ENCODE data around the gene PRICKLE2.

PRICKLE2 gene

DNA sequence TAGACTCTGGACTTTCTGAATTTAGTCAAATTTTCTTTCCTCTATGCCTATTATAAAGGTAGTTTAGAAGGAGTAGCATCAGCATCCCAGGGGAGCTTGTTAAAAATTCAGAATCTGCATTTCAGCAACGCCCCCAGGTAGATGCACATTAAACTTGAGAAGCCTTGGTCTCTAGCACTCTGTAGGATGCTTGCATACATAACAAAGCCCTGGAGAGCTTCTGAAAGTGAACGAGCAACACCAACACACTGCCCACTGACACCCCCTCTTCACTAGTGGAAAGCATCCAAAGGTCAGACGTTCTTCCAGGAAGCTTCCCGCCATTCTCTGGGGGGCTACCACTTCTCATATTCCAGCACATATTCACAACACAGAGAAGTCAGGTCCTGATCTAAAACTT, 6.5 kb downstream of the PRICKLE2 start:
- DNase-seq = no peak

DNA sequence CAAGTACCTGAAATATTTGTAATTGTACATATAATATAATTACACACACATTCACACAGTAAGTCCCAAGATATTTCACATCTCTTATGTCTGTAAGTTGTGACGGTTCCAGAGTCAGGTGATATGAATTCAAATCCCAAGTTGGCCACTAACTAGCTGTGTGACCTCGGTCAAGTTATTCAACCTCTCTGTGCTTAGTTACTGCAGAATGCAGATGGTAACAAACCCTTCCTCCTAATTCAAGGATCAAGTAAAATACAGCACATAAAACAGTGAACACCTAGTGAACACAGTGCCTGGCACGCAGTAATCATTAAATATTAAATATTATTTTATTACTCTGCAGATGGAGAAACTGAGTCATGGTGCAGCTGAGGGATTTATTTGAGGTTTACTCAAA, 6.9 kb downstream of the PRICKLE2 start:
- no peak for DNase-seq

DNA sequence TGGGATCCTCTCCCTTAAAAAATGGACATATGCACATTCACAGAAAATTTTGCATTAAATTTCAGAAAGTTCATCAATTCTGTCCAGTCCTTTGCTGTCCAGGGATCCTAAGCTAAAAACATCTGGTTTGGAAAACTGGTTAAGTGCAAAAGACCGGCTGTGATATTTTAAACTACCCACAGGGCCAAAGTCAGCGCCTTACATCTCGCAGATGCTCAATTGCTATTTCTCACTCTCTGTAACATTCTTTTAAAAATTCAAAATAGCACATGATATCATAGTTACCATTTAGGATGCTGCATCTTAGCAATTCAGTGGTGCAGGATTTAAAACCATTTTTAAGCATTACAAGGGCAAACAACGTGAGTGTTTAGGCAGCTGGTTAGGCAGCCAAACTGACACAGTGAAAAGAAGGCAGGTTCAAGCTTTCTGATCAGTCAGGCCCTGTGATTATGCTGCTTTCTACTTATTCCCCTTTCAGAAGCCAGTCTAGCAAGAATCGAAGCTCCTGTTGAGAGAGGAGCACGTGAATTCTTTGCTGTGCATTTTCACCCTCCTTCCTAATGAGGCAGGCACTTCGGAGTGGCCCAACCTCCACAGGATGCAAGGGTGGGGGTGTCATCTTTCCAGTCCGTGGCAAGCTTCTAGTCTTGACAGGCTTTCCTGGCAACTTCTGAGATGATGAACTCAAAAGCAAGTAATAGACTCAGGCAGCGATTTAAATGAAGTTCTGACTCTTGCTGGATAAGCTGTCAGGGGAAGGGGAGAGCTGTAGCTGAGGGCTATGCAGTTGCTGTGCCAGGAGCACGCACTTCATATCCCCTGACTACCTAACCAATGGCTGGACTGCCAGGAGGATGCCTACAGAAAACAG, 8.8 kb downstream of the PRICKLE2 start:
- DNase-seq = no peak

DNA sequence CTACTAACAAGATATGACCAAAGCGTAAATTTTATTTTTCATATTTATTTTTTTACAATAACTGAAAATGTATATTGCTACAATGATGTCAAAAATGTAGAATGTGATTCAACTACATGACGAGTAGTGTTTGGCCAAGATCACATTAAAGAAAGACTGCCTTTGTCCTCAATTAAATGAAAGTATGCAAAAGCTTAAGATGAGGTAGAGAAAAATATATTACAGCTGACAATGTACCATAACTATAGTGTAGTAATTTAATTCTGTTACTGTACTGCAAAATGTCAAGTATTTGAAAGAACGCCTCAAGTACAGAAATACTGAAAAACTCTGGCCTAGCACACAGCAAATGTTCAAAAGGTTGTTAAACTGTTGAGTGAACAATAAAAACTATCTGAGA, 9.7 kb downstream of the PRICKLE2 start:
- DNase-seq = no peak

DNA sequence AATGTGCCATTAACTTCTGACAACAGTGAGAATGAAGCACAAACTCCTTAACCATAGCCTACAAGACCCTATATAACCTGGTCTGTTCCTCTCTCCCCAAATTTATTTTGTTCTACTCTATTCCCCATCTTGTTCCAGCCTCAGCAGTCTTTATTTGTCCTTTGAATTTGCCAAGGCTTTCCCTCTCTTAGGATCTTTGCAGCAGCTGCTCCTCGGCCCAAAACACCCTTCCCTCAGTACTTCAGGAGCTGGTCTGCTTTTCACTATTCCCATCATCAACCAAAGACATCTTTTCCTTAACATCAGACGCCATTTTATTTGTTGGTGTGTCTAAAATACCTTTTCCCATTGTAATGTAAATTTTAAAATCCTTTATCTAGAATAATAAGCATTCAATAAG, 10.2 kb downstream of the PRICKLE2 start:
- DNase-seq = no peak

DNA sequence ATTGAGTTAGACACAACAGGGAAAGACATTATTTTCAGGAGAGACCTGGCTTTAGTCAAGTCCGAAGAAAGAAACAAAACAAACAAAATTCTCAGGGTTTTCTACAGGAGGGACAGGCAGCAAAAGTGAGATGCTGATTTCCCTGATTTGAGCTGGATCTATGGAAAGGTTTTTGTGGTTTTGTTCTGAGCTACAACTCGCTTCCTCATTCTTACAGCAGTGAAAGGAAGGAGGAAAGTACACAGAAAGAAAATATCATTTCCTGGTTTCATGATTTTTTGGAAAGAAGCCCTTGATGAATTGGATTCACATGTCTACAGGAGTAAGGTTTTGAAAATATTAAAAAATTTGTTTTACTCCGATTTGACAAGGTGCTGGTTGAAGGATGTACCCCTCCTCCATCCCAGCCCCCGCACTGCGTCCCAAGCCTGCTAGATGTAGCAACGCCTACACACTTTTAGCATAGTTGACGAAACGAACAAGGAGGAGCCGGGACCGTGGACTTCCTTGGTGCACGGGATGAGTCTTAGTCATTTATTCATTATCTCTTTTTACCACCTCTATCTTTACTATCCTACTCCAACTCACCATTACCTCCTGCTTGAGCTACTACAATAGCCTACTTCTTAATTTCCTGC, 10.8 kb downstream of the PRICKLE2 start:
- DNase-seq = no peak

DNA sequence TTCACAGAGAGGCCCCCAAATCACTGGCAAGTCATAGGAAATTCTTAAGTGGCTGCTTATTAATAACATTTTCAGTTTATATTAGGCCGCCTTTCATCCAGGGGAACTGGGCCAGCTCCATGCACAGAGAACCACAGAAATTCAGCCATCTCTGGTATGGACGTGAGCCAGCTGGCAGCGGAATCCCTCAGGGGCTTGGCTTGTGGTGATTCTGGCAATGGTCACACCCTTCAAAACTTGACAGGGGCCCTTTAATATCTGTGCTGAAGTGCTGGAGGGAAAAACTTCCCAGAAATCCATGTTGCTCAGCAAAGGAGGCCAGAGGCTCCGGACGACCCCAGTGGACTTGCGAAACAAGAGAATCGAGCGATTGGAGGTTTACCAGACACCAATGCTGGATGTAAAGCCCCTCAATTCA, 11.3 kb downstream of the PRICKLE2 start:
- DNase-seq = no peak

DNA sequence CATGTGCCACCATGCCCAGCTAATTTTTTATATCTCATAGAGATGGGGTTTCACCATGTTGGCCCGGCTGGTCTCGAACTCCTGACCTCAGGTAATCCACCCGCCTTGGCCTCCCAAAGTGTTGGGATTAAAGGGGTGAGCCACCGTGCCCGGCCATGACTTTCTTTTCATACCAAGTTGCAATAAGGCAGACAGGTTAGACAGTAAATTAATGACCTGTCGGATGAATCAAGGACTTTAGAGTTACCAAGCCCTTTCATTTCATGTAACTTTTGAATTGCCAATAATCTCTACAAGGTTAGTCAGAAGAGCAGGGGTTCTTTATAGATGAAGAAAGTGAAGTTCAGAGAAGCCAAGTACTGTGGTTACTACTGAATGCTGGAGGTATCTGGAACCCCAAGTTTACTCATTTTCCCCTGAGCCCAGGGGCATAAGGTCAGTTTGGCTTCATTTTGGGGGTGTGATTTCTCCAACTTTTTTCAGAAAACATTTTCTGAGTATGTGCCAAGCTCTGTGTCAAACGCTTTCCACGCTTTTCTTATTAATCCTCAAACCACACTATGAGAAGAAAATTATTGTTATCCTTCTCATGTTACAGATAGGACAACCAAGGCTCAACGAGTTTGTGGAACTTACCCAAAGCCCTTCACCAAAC, 11.9 kb downstream of the PRICKLE2 start:
- DNase-seq = no peak

DNA sequence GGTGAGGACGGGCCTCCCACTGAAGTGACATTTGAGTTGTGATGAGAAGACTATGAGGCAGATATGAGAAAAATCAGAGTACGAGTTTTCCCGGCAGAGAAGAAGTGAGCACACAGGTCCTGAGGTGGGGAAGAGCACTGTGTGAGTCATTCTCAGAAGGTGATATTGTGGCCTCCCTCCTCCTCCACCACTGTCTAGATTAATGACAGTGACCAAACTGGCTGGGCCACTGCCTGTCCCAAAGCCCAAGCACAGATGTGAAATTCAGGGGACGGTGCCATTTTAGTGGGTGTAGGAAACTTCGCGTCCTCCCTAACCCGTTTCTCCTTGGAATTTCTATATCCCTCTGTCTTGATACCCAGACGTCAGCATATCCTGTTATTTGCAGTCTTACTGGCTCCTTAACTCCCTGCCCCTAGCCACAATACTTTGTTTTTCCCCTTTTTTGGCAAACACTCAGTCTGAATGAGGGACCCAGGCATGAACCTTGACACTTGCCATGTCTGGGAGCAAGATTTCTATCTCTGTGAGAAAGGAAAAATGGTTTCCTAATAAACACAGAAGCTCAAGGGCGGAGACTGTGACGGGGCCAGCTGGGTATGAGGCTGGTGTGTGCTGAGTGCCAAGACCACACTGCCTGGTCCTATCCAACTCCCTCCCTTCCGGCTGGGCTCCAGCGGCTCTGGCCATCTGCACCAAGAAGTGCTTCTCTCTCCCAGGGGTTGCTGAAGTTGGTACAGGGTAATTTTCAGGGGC, 15.2 kb downstream of the PRICKLE2 start:
- no peak for DNase-seq

DNA sequence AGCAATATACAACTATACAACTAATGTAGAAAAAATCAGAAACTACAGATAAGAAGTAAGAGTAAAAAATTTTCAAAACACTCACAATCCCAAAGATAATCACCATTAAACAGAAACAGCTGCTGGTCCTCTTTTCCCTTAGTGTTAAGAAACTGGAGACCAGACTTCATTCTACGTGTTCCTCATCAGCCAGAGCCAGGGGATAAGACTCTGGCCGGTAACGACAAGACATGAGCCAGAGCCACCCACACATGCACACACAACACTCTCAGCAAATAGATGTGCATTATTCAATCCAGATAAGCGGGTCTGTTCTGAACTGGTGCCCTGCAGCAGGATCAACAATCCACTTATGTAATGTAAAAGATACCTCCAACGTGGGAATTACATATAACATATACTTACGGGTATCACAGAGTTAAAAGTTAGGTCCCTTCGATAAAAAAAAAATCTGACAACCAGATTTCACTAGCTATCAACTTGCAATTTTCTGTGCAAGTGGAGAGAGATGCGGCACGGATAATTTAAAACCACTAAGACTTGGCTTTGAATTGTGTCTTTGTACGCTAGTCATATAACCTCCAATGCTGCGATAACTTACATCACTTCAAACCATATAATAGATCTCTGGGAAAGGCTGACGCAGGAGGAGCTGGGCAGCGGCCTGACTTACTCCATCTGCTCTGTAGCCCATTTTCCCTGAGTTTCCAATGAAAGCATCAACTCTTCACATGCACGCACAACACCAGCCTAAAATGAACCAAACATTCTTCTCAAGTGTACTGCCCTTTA, 17.8 kb downstream of the PRICKLE2 start:
- no peak for DNase-seq

DNA sequence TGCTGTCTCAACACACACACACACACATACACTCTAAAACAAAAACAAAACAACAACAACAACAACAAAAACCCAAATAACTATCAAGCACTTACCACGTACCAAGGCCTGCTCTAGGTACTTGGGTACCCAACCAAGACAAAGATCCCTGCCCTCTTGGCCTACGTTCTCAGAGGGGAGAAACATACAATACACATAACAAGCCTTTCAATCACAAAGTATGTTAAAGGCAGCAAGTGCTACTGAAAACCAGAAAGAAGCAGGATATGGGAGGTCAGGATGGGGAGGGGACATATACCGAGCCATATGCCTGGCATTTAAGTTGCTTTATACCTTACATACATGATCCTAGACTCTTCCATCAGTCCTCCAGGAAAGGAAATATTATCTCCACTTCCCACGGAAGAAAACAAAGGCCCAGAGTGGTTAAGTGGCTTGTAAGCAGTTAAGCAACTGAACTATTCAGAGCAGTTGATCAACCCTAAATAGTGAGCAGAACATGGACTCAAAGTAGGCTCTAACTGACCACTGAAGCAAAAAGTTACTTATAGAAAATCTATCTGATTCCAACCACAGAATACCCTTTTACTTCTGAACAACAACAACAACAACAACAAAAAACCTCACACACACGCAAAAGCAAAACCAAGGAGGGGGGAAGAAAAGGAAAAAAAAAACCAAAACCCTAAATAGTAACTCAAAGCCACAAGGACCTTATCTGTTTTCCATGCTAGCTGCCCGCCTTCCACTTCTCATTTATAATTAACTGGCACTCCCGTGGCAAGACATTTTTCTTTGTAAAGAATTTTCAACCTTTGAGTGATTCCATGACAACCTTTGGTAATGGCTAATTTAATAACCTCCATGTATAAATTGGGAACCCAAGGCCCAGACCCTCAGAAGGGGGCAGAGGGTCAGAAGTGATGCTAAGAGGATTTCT, 21.0 kb downstream of the PRICKLE2 start:
- DNase-seq = no peak

DNA sequence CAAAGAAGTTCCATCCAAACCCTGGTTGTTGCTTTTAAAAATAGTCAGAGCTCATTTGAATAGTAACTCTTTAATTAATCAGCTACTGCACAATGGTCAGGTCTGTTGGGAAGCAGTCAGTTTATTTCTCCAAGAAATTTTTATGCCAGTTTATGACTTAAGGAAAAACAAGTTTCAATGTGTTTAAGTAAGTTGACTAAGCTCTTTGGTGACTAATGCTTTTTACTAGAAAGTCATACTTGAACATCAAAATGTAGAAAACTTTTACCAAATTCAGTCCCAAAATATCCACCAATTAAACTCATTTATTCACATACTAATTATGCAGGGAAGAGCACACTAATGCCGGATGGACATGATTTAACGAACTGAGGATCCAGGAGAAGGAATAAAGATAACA, 22.1 kb downstream of the PRICKLE2 start:
- no peak for DNase-seq

DNA sequence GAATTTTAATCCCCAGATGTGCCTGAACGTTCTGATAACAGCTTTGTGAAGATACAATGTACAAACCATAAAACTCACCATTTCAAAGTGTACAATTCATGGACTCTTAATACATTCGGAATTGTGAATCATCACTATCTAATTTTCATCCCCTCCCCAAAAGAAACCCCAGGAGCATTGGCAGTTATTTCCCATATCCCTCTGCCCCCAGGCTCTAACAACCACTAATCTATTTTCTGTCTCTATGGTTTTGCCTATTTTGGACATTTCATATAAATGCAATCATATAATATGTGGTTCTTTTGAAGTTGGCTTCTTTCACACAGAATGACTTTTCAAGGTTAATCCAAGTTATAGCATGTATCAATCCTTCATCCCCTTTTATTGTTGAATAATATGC, 25.3 kb downstream of the PRICKLE2 start:
- DNase-seq = no peak

DNA sequence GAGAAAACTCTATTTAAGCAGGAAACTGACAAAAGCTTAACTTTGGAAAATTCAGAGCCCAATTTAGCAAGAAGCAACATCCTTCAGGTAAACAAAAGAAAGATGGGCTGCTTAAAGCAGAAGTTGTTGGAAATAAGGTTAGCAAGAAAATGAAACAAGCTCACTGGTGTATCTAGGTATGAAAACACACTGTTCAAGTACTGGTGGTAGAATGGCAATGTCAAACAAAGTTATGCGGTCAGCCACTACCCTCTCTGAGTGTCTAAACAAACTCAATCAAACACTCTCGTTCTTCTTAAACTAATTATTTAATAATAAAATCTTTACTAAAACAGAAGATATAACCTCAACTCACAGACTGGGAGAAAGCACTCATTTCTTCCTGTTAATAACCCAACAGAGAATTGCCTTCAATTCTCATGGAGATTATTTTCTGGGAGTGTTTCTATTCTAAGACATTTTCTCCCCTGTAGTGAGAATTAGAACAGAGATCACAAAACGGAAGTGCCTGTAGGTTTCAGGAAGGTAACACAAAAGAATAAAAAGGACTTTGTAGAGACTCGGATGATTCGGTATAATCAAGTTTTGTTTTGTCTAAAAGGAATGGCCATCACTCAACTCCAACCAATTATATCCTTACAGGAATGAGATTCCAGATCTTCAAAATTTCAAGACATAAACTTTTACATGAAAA, 28.9 kb downstream of the PRICKLE2 start:
- DNase-seq = no peak

DNA sequence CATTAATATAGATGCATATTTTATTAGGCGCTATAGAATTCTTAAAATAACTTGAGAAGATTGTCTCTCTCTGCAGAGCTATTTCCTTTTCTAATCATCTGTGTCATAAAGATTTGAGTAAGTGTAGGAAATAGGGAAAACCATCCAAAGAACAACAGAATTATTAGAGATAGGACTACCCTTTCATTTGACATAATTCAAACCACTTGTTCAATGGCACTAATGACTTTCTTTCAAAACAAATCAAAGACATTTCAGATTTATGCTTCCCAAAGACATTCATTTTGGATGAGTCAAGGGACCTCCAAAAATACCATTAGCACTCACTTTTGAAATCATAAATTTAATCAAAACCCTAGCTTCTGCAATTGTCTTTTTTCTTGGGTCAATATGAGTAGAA, 29.5 kb downstream of the PRICKLE2 start:
- no peak for DNase-seq

DNA sequence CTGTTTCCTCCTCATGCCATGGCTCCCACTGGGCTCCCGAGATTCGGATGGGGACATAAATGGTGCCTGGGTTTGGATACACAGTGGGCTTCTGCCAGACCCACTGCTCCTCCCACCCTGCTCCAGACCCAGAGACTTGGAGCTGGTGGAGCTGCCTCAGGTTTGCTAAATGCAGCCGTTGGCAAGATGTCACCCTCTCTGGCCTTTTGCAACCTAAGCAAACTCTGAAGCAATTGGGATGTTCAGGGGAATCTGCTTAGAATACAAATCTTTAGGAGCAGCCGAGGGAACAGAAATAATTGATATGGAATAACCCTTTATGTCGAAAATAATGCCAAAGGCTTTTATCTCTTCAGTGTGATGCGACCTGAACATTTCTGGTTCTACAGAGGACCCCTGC, 33.4 kb downstream of the PRICKLE2 start:
- DNase-seq = no peak

DNA sequence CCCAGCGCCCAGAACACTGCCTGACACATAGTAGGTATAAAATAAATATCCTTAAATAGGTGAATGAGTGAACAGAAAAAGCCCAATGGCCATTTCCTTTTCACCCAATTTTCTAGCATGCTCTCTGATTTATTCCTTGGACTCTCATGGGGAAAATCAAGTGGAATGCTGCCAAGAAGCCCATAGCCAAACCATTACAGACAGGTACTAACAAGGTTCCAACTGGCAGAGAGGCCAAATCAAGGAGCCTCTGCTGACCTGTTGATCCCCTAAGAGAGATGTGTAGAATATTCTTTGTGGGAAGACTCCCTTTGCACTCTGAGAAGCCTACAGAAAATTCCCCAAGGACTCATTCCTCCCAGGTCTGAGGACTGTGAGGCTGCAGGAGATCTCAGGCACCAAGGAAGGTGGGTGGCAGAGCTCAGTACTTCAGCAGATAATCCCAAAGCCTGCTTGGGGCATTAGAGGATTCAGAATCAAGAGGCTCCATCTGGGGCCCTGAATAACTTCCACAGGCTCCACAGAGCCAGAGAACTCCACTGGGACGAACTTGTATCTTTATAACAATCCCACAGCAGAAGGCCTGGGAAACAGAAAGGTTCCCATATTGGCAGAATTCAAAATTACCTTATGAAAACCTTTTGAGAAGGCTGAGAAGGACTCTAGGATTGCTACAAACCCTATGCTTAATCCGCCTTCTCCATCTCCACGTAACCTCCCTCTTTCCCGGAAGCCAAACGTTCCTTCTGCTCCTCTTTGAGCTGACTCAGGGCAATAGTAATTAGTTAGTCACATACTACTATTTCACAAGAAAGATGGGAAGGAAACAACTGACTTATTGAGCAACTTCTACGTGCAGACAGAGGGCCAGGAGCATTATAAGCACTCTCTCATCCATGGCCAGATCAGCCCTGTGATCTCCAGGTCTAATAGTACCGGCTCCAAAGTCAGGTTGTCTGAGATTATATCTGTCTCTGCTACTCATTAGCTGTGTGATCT, 34.5 kb downstream of the PRICKLE2 start:
- no peak for DNase-seq

DNA sequence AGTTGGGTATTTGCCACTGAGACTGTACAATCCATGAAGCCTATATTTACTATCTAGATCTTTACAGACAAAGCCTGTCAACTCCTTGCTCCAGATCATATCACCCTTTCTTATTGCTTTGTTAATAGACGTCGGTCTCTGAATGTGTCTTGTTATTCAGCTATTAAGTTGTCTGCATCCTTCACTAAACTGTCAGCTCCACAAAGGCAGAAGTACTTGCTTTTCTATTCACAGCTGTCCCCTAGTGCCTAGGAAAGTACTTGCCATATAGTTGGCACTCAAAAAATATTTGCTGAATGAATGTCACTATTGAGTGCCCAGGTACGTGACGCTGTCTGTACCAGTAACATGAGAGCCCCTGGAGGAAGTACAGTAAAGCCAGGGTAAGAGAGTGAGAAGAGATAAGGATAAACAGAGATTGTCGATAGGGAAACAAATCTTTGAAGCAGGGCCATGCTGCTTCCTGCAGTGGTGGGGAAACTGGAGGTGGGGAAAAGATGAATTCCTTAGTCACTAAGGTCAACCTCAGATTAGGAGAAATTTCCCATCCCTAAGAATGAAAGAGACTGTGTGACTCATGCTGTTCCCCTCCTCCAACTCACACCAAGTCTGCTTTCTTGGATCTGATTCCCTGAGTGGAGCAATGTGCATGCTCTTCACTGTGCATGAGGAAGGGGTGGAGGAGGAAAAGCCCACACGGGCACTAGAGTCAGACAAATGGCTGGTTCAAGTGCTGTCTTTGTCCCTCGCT, 36.3 kb downstream of the PRICKLE2 start:
- DNase-seq = no peak

Measured in 8988T (cell line).